HL-60 (cell line): Measurements from ENCODE around the gene KRT15.

Experiments
- CTCF ChIP-seq: IDR thresholded peaks from one replicate; pipeline ENCODE4 v1.5.1; 2011; ENCODE audit warnings: low read length, control low read depth, inconsistent platforms; ENCODE audit not compliant: insufficient read depth
- GABPA ChIP-seq: IDR thresholded peaks from 2 replicates; pipeline ENCODE4 v1.6.1; 2012; ENCODE audit warnings: low read depth
- POLR2AphosphoS5 ChIP-seq: IDR thresholded peaks from 2 replicates; pipeline ENCODE4 v1.6.1; 2012; ENCODE audit warnings: low read depth
- REST ChIP-seq: IDR thresholded peaks from 2 replicates; pipeline ENCODE4 v1.6.1; 2012; ENCODE audit warnings: low read depth; ENCODE audit not compliant: insufficient replicate concordance
- SPI1 ChIP-seq: IDR thresholded peaks from 2 replicates; pipeline ENCODE4 v1.6.1; 2012; ENCODE audit warnings: low read depth, mild to moderate bottlenecking, borderline replicate concordance

GRCh38 chr17:41492351-41492750, 26.3 kb downstream of the KRT15 start:
- TF ChIP-seq CTCF, result no peak
- TF ChIP-seq POLR2AphosphoS5, result no peak
- no peak for TF ChIP-seq GABPA
- no peak for TF ChIP-seq REST
- 0 out of 2 replicates have a peak, but pooled peaks have one; percentile 5 for TF ChIP-seq SPI1
